HepG2 (cell line): Measurements from ENCODE around the gene COL18A1. TPM values are rescaled to one million over a fixed set of nuclear protein-coding genes. Genes with fewer than 3 reads are reported as not detected.
A peak's percentile ranks its signal among the peaks of the same experiment; 100 is the strongest.

Source experiments
- ATAC-seq: fragments of 200-7000 bp; cut with Tn5 transposase; 3 replicates; pipeline ENCODE4 v1.9.1; 2020; ENCODE audit warnings: mild to moderate bottlenecking, moderate library complexity
- BruUV-seq: library from RNA; stranded (reverse); fragments of 400-500 nt; replicated peaks from 2 replicates; lab custom pipeline; 2021; lab: Mats Ljungman, UMichigan
- CTCF ChIA-PET: fragments of 300-600 bp; formaldehyde crosslinking; extraction: SDS; loops from one replicate; lab custom pipeline; 2021; ENCODE audit warnings: low total read pairs, inconsistent platforms, low intra/inter-chr PET ratio; lab: Yijun Ruan, JAX
- POLR2A ChIA-PET: fragments of 350-600 bp; sonication (Branson Sonifier 250); formaldehyde crosslinking; loops from one replicate; lab custom pipeline; 2020; ENCODE audit warnings: antibody characterized with exemption, inconsistent platforms; lab: Yijun Ruan, JAX
- DNase-seq: peaks from one replicate; pipeline ENCODE4 v3.0.0-alpha.2; 2015; ENCODE audit warnings: low spot score
- FAIRE-seq: peaks from 3 replicates; lab custom pipeline; 2011; peaks lifted over from hg19 to GRCh38; lab: Jason Lieb, UNC
- H2AFZ ChIP-seq: one replicate; pipeline ENCODE4 v1.6.1; 2011; ENCODE audit warnings: low read length, inconsistent platforms
- H3K27ac ChIP-seq: fragments of 300-600 bp; 3 replicates; pipeline ENCODE4 v1.8.0; 2011; ENCODE audit warnings: mixed run types, mild to moderate bottlenecking, mixed read lengths, low read length, inconsistent platforms; ENCODE audit not compliant: insufficient read depth; ENCODE audit errors: extremely low read length
- H3K27me3 ChIP-seq, 2 experiments: fragments of 200-600 bp in 1 of 2; 2 replicates in 1 of 2; 3 replicates in 1 of 2; pipeline versions ENCODE4 v1.6.0 to v1.8.0; 2011; ENCODE audit warnings: low read length in 2 of 2, mild to moderate bottlenecking in 2 of 2, moderate library complexity in 2 of 2, inconsistent platforms in 1 of 2; ENCODE audit not compliant: insufficient read depth in 2 of 2, control insufficient read depth in 1 of 2
- H3K36me3 ChIP-seq, 2 experiments: fragments of 200-600 bp in 1 of 2; replicated peaks in 1 of 2; 2 replicates in 1 of 2; 3 replicates in 1 of 2; pipeline versions ENCODE4 v1.5.1 to v1.8.0; 2011; ENCODE audit warnings: low read length in 2 of 2, inconsistent platforms in 1 of 2; ENCODE audit not compliant: insufficient read depth in 2 of 2, control insufficient read depth in 1 of 2
- H3K4me1 ChIP-seq: 2 replicates; pipeline ENCODE4 v1.5.1; 2012; ENCODE audit warnings: low read length, inconsistent platforms; ENCODE audit not compliant: insufficient read depth
- H3K4me2 ChIP-seq: 2 replicates; pipeline ENCODE4 v1.6.0; 2011; ENCODE audit warnings: low read depth, low read length, inconsistent platforms
- H3K4me3 ChIP-seq, 3 experiments: fragments of 200-600 bp in 1 of 3; sonication (generic), shearing (Covaris generic) in 1 of 3; replicated peaks in 1 of 3; 2 replicates each; pipeline ENCODE4 v1.5.1; 2011 to 2016; ENCODE audit warnings: low read length in 3 of 3, inconsistent platforms in 2 of 3, low read depth in 2 of 3, mild to moderate bottlenecking in 2 of 3, control low read depth in 1 of 3, mixed read lengths in 1 of 3; ENCODE audit not compliant: insufficient read depth in 1 of 3
- H3K79me2 ChIP-seq: one replicate; pipeline ENCODE4 v1.6.1; 2011; ENCODE audit warnings: low read length, inconsistent platforms; ENCODE audit not compliant: insufficient read depth
- H3K9ac ChIP-seq: 2 replicates; pipeline ENCODE4 v1.6.0; 2011; ENCODE audit warnings: mild to moderate bottlenecking, low read depth, low read length, inconsistent platforms; ENCODE audit not compliant: insufficient read depth
- H3K9me3 ChIP-seq: 2 replicates; pipeline ENCODE4 v1.5.1; 2012; ENCODE audit warnings: mild to moderate bottlenecking, low read length
- H4K20me1 ChIP-seq: 2 replicates; pipeline ENCODE4 v1.6.0; 2011; ENCODE audit warnings: inconsistent platforms, mild to moderate bottlenecking, low read length, moderate library complexity; ENCODE audit not compliant: insufficient read depth
- AGO2 ChIP-seq: fragments of 200-400 bp; formaldehyde crosslinking; optimal IDR thresholded peaks from 2 replicates; pipeline ENCODE3; 2017; ENCODE audit warnings: mild to moderate bottlenecking, low read depth, low read length, moderate library complexity
- BATF2 ChIP-seq: sonication (generic); formaldehyde crosslinking; IDR thresholded peaks from 2 replicates; pipeline ENCODE4 v1.8.0; 2022; ENCODE audit warnings: mild to moderate bottlenecking, missing genetic modification reagents, moderate library complexity
- MNT ChIP-seq: fragments of 450-650 bp; IDR thresholded peaks from 2 replicates; pipeline ENCODE4 v1.6.1; 2016
- RBFOX2 ChIP-seq: fragments of 200-400 bp; formaldehyde crosslinking; IDR thresholded peaks from 2 replicates; pipeline ENCODE4 v1.6.1; 2017; ENCODE audit warnings: low read depth, mild to moderate bottlenecking, low read length
- RFX5 ChIP-seq: IDR thresholded peaks from 2 replicates; pipeline ENCODE4 v1.6.1; 2011; ENCODE audit warnings: low read depth, low read length, improper control_type of control experiment
- RFXANK ChIP-seq: IDR thresholded peaks from 2 replicates; pipeline ENCODE4 v1.6.1; 2016
- TBX3 ChIP-seq: fragments of 450-650 bp; IDR thresholded peaks from 2 replicates; pipeline ENCODE4 v1.6.1; 2017; ENCODE audit warnings: antibody characterized with exemption, mild to moderate bottlenecking, inconsistent platforms, borderline replicate concordance
- TEAD3 ChIP-seq: optimal IDR thresholded peaks from 2 replicates; pipeline ENCODE3; 2016; ENCODE audit warnings: borderline replicate concordance
- ZMAT3 ChIP-seq: sonication (generic); formaldehyde crosslinking; conservative IDR thresholded peaks from 2 replicates; pipeline ENCODE4 v1.7.0; 2021; ENCODE audit warnings: missing genetic modification reagents
- ZNF282 ChIP-seq: fragments of 450-650 bp; IDR thresholded peaks from 2 replicates; pipeline ENCODE4 v1.6.1; 2018; ENCODE audit not compliant: partially characterized antibody
- ZNF33A ChIP-seq: sonication (generic); formaldehyde crosslinking; IDR thresholded peaks from 2 replicates; pipeline ENCODE4 v1.5.1; 2020; ENCODE audit warnings: missing genetic modification reagents, mild to moderate bottlenecking, moderate library complexity, borderline replicate concordance
- ZNF407 ChIP-seq: sonication (generic); formaldehyde crosslinking; IDR thresholded peaks from one replicate; pipeline ENCODE4 v1.5.1; 2020; ENCODE audit warnings: mild to moderate bottlenecking, missing genetic modification reagents; ENCODE audit errors: not compliant biosample characterization
- ZNF768 ChIP-seq: sonication (generic); formaldehyde crosslinking; IDR thresholded peaks from 2 replicates; pipeline ENCODE4 v1.4.0; 2020; ENCODE audit warnings: missing genetic modification reagents
- WGBS: methylation state at CpG from one replicate; pipeline ENCODE4 v1.1.6; 2017; ENCODE audit warnings: low lambda C conversion rate; 5-methylcytosine and 5-hydroxymethylcytosine counted together
- in situ Hi-C: cut with HindIII; loops from 2 replicates; pipeline ENCODE4 v1.10.0; 2017; ENCODE audit warnings: low pct_unique_long_range_greater_than_20kb; ENCODE audit not compliant: extremely low pct_ligation_motif_present
- intact Hi-C: fragments of 100-400 bp; cut with micrococcal nuclease; formaldehyde crosslinking; loops from one replicate; pipeline ENCODE4 v1.10.0; 2022; ENCODE audit not compliant: unreplicated experiment
- polyA plus RNA-seq, 8 experiments: library from polyadenylated mRNA; depleted of rRNA in 3 of 8; stranded (reverse) in 7 of 8; unstranded in 1 of 8; fragments of >200 nt; fragmentation: Illumina TruSeq in 4 of 8; extraction: Trizol in 4 of 8; gene quantifications; 2 replicates each; pipeline versions ENCODE4 v1.2.1 to v1.2.3, GENCODE V29; 2011 to 2016; ENCODE audit warnings: low read depth in 4 of 8, missing spikeins in 1 of 8, mixed read lengths in 1 of 8; ENCODE audit not compliant: insufficient read depth in 1 of 8
- total RNA-seq, 5 experiments: library from RNA; depleted of rRNA; stranded (reverse); fragments of >200 nt; fragmentation: Illumina TruSeq; extraction: Trizol; gene quantifications; 2 replicates each; pipeline ENCODE4 v1.2.3, GENCODE V29; 2016; ENCODE audit warnings: low read depth in 1 of 5

Gene COL18A1
- total and polyA plus RNA-seq, 2 of the 13 experiments (the other 11 are each of a cell fraction or from before 2014, with no cell fraction given) = 79.0 to 102 TPM

GRCh38 chr21:45478816-45479669 is 74.1 kb downstream of the COL18A1 start:
- no peak for ATAC-seq
- H3K27me3 ChIP-seq = no peaks in the 10 kb centered on the region
- intact Hi-C loops (no loop called here), in situ Hi-C loops (no loop called here)
- WGBS = 97% methylated on average over 28 of the region's 31 CpGs
- TF ChIP-seq RFXANK (CRISPR knock-in tag) (no peak), ZMAT3 (CRISPR knock-in tag) (0 out of 2 replicates have a peak, but pooled peaks have one; percentile 34), BATF2 (CRISPR knock-in tag) (0 out of 2 replicates have a peak, but pooled peaks have one; percentile 33), AGO2 (peak; percentile 59), ZNF768 (peak; percentile 24; the same call in 1 of the 2 replicates), MNT (peak; percentile 86), ZNF33A (CRISPR knock-in tag) (no peak), RFX5 (no peak), TBX3 (0 out of 2 replicates have a peak, but pooled peaks have one; percentile 17), TEAD3 (CRISPR knock-in tag) (peak; percentile 12), ZNF282 (peak; percentile 36), RBFOX2 (0 out of 2 replicates have a peak, but pooled peaks have one; percentile 15), ZNF407 (CRISPR knock-in tag) (no peak)
- no peaks in the 10 kb centered on the region for H3K9me3 ChIP-seq
- H3K9ac ChIP-seq = no peak overlapping the region
- H3K4me2 ChIP-seq = no peak overlapping the region
- FAIRE-seq = no peak
- H3K4me3 ChIP-seq = no peak overlapping the region
- DNase-seq = no peak
- H3K36me3 ChIP-seq = peaks cover 29 to 71% of the 10 kb centered on the region in 2 experiments
- no peaks in the 10 kb centered on the region for H4K20me1 ChIP-seq
- H3K79me2 ChIP-seq = peaks cover 3% of the 10 kb centered on the region
- CTCF ChIA-PET = interaction anchor here (1.8 kb wide), 1 partner anchor 117 kb away, joined by 6 read pairs; no protein-coding TSS in a partner anchor
- H3K4me1 ChIP-seq = peaks cover 3% of the 10 kb centered on the region
- no TSS peak for BruUV-seq
- no peak overlapping the region for H2AFZ ChIP-seq
- POLR2A ChIA-PET = no interaction called here
- H3K27ac ChIP-seq = no peak overlapping the region
